CMK (cell line): Measurements from ENCODE around the gene PVALEF.
A peak's percentile ranks its signal among the peaks of the same experiment; 100 is the strongest.

Experiments used
- DNase-seq: peaks from one replicate; pipeline ENCODE4 v3.0.0-alpha.2; 2010; ENCODE audit warnings: low read depth

Gene PVALEF

GRCh38 chr17:81165246-81166032 lies at the start of gene PVALEF:
TSS of gene PVALEF (plus strand) at chr17:81165507. CDS start at chr17:81181227, 15,720 bp downstream.
- DNase-seq, result no peak

GRCh38 chr17:81115749-81116464 lies 49.4 kb upstream of the PVALEF start:
- no peak for DNase-seq

- DNase-seq, result no peak
Measured at GRCh38 chr17:81116704-81117103, 48.6 kb upstream of the PVALEF start.

- no peak for DNase-seq
Measured at GRCh38 chr17:81117672-81118198, 47.6 kb upstream of the PVALEF start.

GRCh38 chr17:81118308-81119221 lies 46.7 kb upstream of the PVALEF start:
- no peak for DNase-seq

- peak; percentile 91 for DNase-seq
Measured at GRCh38 chr17:81119223-81120148, 45.8 kb upstream of the PVALEF start.

- no peak for DNase-seq
Measured at GRCh38 chr17:81120149-81120484, 45.2 kb upstream of the PVALEF start.

- DNase-seq, result no peak
Measured at GRCh38 chr17:81120695-81121621, 44.3 kb upstream of the PVALEF start.

- DNase-seq, result no peak
Measured at GRCh38 chr17:81121841-81122733, 43.2 kb upstream of the PVALEF start.

- DNase-seq, result no peak
Measured at GRCh38 chr17:81123052-81124048, 42.0 kb upstream of the PVALEF start.

GRCh38 chr17:81124377-81124776 lies 40.9 kb upstream of the PVALEF start:
- DNase-seq, result no peak

GRCh38 chr17:81125573-81126081 lies 39.7 kb upstream of the PVALEF start:
- no peak for DNase-seq

GRCh38 chr17:81126281-81127132 lies 38.8 kb upstream of the PVALEF start:
- DNase-seq, result no peak

GRCh38 chr17:81127133-81127455 lies 38.2 kb upstream of the PVALEF start:
- no peak for DNase-seq

- DNase-seq, result no peak
Measured at GRCh38 chr17:81127526-81128177, 37.7 kb upstream of the PVALEF start.

GRCh38 chr17:81128338-81128737 lies 37.0 kb upstream of the PVALEF start:
- no peak for DNase-seq
